Activated CD8-positive, alpha-beta memory T cell treated with anti-CD3 and anti-CD28 coated beads, Interleukin-2, amount 10 ng/mL, durations not matched to agents 7 days and 5 days (primary cell): Measurements from ENCODE around the gene TRIM64C. TPM values are rescaled to one million over a fixed set of nuclear protein-coding genes. Genes with fewer than 3 reads are reported as not detected.
"Not testable (repeated sequence)": the region's sequence is repeated elsewhere in the genome, so short reads cannot be mapped to it uniquely, and the experiment has no call there.

ENCODE experiments used
- ATAC-seq: fragments of 150-1000 bp; cut with Tn5 transposase; one replicate; pipeline ENCODE4 v1.10.0; 2021; ENCODE audit warnings: moderate library complexity
- CTCF ChIA-PET: fragments of 350-600 bp; sonication (Branson Sonifier 250); formaldehyde crosslinking; loops from one replicate; lab custom pipeline; 2021; ENCODE audit warnings: antibody characterized with exemption; lab: Charles Lee
- DNase-seq: peaks from one replicate; pipeline ENCODE4 v3.0.0-alpha.2; 2020
- H3K27ac Mint-ChIP-seq: one replicate; pipeline ENCODE4 v1.8.0; 2021; ENCODE audit warnings: mild to moderate bottlenecking, mixed read lengths
- H3K27me3 Mint-ChIP-seq: one replicate; pipeline ENCODE4 v1.8.0; 2021; ENCODE audit warnings: mixed read lengths
- H3K36me3 Mint-ChIP-seq: one replicate; pipeline ENCODE4 v1.8.0; 2021; ENCODE audit warnings: mild to moderate bottlenecking, mixed read lengths
- H3K4me1 Mint-ChIP-seq: one replicate; pipeline ENCODE4 v1.8.0; 2021; ENCODE audit warnings: mixed read lengths
- H3K4me3 Mint-ChIP-seq: one replicate; pipeline ENCODE4 v1.8.0; 2021; ENCODE audit warnings: mild to moderate bottlenecking, moderate library complexity, mixed read lengths
- H3K9me3 Mint-ChIP-seq: one replicate; pipeline ENCODE4 v1.8.0; 2022; ENCODE audit warnings: low read depth, mixed read lengths
- total RNA-seq, 2 experiments: library from RNA; stranded (reverse); gene quantifications; one replicate each; pipeline ENCODE4 v1.2.3, GENCODE V29; 2021

The TRIM64C gene
- not detected for total RNA-seq

- DNase-seq, H3K9me3 Mint-ChIP-seq, H3K27me3 Mint-ChIP-seq, H3K4me3 Mint-ChIP-seq, H3K4me1 Mint-ChIP-seq, H3K36me3 Mint-ChIP-seq, H3K27ac Mint-ChIP-seq, CTCF ChIA-PET, ATAC-seq: not testable (repeated sequence)
Measured at GRCh38 chr11:49059012-49059411, at the start of gene TRIM64C. TRIM64C (minus strand) TSS chr11:49059112; CDS start chr11:49059112, 0 bp downstream.

- H3K27me3 Mint-ChIP-seq, H3K4me3 Mint-ChIP-seq, H3K27ac Mint-ChIP-seq, CTCF ChIA-PET, DNase-seq, ATAC-seq, H3K9me3 Mint-ChIP-seq, H3K4me1 Mint-ChIP-seq, H3K36me3 Mint-ChIP-seq: not testable (repeated sequence)
Measured at GRCh38 chr11:49102356-49102755, 43.4 kb upstream of the TRIM64C start.

DNA sequence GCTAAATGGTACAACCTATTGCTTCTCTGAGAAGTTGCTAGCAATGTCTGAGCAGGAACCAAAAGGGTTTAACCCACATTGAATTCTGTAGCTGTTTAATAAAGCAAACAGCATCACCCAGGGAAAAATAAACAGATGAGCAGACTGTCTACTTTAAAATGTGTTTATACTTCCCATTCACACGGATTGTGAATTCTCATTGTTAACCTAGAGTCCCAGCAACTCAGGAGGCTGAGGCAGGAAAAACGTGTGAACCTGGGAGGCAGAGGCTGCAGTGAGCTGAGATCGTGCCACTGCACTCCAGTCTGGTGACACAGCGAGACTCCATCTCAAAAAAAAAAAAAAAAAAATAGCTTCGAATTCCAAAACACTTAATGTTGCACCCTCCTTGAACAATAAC lies 11.0 kb upstream of the TRIM64C start:
- H3K4me3 Mint-ChIP-seq, H3K36me3 Mint-ChIP-seq, H3K27ac Mint-ChIP-seq, H3K9me3 Mint-ChIP-seq, H3K27me3 Mint-ChIP-seq, DNase-seq, H3K4me1 Mint-ChIP-seq, CTCF ChIA-PET, ATAC-seq: not testable (repeated sequence)

GRCh38 chr11:49049821-49050220 lies 9.1 kb downstream of the TRIM64C start:
- DNase-seq, H3K27me3 Mint-ChIP-seq, H3K9me3 Mint-ChIP-seq, ATAC-seq, H3K4me1 Mint-ChIP-seq, CTCF ChIA-PET, H3K4me3 Mint-ChIP-seq, H3K36me3 Mint-ChIP-seq, H3K27ac Mint-ChIP-seq: not testable (repeated sequence)

GRCh38 chr11:49048229-49048628 lies 10.7 kb downstream of the TRIM64C start:
- H3K36me3 Mint-ChIP-seq, H3K4me1 Mint-ChIP-seq, H3K9me3 Mint-ChIP-seq, ATAC-seq, DNase-seq, H3K4me3 Mint-ChIP-seq, H3K27ac Mint-ChIP-seq, H3K27me3 Mint-ChIP-seq, CTCF ChIA-PET: not testable (repeated sequence)

DNA sequence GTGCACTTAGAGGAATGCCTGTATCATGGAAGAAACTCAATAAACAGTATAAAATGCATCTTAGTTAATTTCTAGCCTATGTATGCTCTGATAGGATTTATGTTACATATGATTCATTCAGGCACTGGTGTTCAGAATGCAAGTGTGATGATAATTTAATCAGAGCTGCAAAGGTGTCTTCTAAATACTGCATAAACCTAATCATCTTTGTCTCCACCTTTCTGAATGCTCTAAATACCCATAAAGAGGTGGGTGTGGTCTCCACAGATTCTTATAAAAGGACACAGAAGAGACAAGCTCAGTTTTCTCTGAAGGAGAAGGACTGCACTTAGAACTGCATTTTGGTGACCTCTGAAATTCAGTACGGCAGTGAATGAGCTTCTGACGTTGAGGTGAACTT lies 30.4 kb downstream of the TRIM64C start, which contains the start of gene TRIM49B:
TRIM49B (plus strand) TSS at position 301 of the 400 bp plus-strand sequence. CDS start 2,777 bp downstream, outside the sequence.
- CTCF ChIA-PET, H3K27me3 Mint-ChIP-seq, H3K27ac Mint-ChIP-seq, H3K9me3 Mint-ChIP-seq, H3K36me3 Mint-ChIP-seq, H3K4me3 Mint-ChIP-seq, H3K4me1 Mint-ChIP-seq, DNase-seq, ATAC-seq: not testable (repeated sequence)

Other genes with a start within 250 kb of the TRIM64C start
- not detected for gene TRIM51G, start 75.2 kb downstream of the TRIM64C start, total RNA-seq
- gene TRIM49B, start 30.3 kb downstream of the TRIM64C start, total RNA-seq, result not detected
- not detected for gene FOLH1, start 149.5 kb upstream of the TRIM64C start, total RNA-seq